NOMO-1 (cell line): Measurements from ENCODE around the gene UMODL1.

Source experiments
- DNase-seq, 2 experiments: peaks; one replicate each; lab custom pipeline; 2025; ENCODE audit not compliant: unreplicated experiment in 2 of 2; lab: John Stamatoyannopoulos, UW

The UMODL1 gene

DNA sequence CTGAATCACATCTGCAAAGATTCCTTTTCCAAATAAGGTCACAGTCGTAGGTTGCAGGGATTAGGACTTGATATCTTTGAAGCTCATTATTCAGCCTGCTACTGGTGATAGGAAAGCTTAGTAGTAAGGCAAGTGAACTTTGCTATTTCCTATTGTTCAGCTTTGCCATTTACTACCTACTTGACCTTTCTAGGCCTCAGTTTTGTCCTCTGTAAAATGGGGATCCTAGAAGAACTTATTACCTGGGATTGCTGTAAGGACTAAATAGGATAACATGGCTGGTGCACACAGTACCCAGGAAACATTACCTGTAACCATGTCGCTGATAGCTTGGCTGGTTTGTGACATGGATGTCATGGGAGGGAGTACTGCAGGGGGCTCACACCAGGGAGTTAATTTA, 24.5 kb downstream of the UMODL1 start:
- no peak for DNase-seq

GRCh38 chr21:42096566-42096965, 25.4 kb downstream of the UMODL1 start:
- no peak for DNase-seq

DNA sequence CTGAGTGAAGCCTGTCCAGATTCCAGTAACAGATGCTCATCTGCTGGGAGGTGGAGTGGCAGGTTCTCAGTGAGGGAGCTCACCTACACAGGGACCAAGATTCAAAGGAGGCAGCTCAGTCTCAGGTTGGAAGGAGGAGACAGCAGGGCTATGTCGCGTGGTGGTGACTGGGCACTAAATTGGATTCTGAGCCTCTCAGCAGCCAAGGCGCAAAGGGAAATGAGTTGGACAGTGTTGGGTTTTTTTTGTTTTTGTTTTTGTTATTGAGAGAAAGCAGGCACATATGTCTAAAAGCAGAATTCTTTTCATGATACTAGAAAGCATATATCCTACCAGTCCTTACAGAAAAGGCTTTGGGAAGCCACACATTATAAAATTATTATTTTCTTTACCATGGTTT, 26.2 kb downstream of the UMODL1 start:
- DNase-seq: no peak

GRCh38 chr21:42097860-42098454, 26.8 kb downstream of the UMODL1 start:
- peak; percentile 79 to 88 for DNase-seq

GRCh38 chr21:42098957-42099505, 27.9 kb downstream of the UMODL1 start:
- no peak for DNase-seq

DNA sequence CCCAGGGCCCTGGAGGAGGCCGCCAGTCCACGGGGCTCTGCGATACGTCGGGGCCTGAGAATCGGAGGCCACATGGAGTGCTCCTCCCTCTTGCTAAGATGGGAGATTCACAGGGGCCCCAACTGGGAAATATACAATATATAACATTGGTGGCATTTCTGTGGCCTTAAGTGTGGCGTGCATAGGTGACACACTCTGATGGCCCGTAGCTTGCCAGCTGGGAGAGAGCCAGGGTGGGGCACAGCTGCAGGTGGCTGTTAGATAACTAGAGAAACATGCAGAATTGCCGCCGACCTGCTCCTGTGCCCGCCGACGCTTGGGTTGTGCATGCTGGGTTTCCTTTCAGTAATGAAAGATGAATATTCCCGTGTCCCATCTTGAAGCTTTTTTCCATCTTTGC, 30.1 kb downstream of the UMODL1 start:
- no peak for DNase-seq

DNA sequence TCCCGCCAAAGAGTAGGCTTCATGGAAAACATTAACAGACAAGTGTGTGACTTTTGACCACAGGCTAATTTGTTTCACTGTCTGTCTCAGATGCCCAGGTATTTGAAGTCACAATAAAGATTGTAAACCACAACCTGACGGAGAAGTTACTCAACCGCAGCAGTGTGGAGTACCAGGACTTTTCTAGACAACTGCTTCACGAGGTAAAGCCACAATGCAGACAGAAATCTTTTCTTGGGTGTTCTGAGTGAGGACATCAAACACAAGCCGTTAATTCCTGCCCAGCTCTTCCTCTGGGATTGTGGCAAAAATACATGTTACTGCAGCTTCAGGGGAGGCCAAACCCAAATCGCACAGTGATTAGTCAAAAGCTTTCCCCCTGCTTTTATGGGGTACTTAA, 31.0 kb downstream of the UMODL1 start:
- DNase-seq: no peak

DNA sequence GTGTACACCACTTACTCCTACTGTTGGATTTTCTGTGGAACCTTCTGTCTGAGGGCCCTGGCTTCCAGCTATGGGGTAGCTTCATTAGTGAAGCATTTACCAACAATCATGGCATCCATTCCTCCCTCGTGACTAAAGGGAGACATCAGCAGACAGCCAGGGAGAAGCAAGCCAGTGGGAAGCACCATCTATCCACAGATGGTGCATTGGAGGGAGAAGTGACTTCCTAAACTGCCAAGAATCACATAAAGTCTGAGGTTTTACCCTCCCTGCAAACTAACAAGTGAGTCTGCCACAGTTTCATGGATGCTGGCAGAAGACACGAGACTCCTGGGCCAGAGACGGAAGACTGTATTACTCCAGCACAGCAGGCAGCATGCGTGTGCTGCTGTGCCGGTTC, 31.4 kb downstream of the UMODL1 start:
- DNase-seq: no peak

- DNase-seq: no peak
Measured at GRCh38 chr21:42102991-42103390, 31.9 kb downstream of the UMODL1 start.

DNA sequence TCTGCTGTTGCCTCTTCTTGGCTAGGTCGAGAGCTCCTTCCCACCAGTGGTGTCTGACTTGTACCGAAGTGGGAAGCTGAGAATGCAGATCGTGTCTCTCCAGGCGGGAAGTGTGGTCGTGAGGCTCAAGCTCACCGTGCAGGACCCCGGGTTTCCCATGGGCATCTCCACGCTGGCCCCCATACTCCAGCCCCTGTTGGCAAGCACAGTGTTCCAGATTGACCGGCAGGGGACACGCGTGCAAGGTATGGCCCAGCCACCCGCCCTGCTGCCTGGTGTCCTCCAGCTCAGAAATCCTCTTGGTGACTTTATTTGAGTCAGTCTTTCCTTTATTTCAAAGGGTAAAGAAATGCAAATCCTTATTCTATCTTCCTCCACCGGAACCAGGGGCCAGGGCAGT, 32.7 kb downstream of the UMODL1 start:
- no peak for DNase-seq

GRCh38 chr21:42105476-42106315, 34.6 kb downstream of the UMODL1 start:
- no peak for DNase-seq

GRCh38 chr21:42106425-42106824, 35.3 kb downstream of the UMODL1 start:
- DNase-seq: no peak

- no peak for DNase-seq
Measured at GRCh38 chr21:42107177-42107880, 36.2 kb downstream of the UMODL1 start.

DNA sequence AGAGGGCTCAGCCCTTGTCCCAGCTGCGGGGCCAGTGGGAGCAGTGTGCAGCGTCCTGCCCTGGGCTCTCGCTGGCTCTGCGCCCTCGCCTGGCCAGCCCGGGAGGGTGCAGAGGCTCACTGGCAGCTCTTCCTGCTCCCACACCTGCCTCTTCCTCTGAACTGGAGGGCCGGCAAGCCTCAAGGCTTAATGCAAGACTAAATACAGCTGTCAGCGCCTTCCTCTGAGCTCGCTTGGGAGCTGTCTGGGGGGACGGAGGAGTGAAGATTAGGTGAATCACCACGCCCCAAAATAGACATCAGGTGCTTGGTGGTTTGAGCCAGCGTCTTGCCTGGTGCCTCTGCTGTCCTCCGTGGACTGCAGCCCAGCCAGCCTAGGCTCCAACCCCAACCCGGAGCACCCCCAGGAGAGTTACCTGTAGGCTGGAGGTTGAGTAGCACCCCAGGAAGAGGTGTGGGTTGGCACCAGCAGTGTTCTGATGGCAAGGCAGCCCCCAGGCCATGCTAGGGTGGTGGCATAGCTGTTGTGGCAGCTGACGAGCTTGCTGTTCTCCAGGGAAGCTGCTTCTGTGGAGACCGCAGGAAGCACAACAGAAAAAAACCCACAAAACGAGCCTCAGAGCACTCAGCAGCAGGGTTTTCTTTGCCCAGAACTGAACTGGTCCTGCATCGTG, 36.9 kb downstream of the UMODL1 start:
- DNase-seq: no peak

DNA sequence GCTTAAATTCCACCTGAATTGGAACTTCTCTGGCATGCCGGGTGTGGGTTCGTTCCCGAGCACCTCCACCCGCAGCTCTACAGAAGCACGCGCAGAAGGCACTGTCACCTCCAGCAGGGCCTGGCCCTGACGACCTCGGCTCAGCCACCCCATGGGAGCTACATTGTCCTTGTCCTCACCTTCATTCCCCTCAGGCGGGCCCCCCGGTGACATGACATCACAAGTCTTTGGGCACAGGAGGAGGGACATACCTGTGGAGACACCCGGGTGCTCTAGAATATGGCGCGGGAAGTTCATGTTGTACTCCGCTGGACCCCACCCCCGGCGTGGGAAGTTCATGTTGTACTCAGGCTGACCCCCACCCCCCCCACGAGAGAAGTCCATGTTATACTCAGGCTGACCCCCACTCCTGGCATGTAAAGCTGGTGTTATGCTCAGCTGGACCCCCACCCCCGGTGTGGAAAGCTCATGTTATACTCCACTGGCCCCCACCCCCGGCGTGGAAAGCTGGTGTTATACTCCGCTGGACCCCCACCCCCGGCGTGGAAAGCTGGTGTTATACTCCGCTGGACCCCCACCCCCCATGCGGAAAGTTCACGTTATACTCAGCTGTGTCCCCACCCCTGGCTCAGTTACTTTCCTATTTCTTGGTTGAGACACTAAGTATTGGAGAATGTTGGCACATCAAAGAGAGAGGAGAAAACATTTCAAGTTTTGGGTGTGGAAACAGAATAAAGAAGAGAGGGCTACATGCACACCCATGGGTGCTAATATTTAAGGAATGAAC, 37.6 kb downstream of the UMODL1 start:
- DNase-seq: no peak

DNA sequence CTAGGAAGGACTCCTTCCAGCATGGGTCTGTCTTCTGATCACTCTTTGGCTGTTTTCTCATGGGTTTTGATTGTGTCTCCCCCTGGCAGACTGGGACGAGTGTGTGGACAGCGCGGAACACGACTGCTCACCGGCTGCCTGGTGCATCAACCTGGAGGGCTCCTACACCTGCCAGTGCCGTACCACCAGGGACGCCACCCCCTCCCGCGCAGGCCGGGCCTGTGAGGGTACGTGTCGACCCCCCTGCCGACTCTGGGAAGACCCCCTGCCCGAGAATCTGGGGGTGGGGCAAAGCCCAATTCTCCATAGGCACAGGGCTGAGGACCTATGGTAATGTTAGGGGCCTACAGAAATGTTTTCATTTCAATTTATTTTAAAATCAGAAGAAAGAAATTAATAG, 38.4 kb downstream of the UMODL1 start:
- no peak for DNase-seq

DNA sequence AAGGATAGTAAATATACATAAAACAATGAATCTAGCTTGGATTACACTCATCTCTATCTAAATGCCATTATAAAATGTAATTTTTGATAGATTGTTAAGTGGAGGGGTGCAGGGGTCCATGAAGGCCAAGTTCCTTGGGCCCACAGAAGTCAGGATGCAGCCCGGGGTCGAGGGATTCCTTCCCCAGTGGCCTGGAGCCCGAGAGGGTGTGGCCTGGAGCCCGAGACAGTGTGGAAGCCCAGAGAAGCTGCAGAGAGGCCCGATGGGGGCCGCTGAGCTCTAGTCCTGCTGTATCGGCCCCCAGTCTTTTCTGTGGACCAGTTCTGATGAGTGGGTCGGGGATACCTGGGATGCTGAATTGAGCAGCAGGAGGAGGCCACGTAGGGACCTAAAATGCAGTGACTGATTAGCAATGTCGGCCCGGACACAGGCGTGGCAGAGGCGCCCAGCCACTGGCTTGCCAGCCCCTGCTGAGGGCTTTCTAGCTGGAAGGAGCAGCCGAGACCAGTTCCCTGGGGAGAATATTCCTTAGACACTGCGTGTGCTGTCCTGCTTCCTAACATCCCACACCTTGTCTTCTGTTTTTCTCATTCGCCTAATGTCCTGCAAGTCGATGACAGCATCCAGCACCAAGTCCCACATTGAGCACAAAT, 38.9 kb downstream of the UMODL1 start:
- DNase-seq: no peak

DNA sequence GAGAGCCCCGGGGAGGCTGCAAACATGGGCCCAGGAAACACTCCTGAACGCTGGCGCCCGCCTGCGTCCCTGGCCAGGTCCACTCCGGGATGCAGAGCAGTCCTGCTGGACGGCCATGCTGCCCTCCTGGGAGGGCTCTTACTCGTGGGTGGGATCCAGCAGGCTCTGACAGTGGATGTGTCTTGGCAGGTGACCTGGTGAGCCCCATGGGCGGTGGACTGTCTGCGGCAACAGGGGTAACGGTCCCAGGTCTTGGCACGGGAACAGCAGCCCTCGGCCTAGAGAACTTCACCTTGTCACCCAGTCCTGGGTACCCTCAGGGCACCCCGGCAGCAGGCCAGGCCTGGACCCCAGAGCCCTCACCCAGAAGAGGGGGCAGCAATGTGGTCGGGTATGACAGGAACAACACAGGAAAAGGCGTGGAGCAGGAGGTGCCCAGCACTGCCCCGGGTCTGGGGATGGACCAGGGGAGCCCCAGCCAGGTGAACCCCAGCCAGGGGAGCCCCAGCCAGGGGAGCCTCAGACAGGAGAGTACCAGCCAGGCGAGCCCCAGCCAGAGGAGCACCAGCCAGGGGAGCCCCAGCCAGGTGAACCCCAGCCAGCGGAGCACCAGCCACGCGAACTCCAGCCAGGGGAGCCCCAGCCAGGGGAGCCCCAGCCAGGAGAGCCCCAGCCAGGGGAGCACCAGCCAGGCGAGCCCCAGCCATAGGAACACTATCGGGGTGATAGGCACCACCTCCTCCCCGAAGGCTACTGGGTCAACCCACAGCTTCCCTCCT, 39.8 kb downstream of the UMODL1 start:
- DNase-seq: no peak

- no peak for DNase-seq
Measured at GRCh38 chr21:42111470-42111743, 40.3 kb downstream of the UMODL1 start.
